GM23338 (cell line): ENCODE results near the gene ARPC5. TPM values are rescaled to one million over a fixed set of nuclear protein-coding genes. Genes with fewer than 3 reads are reported as not detected.

Experiments
- ATAC-seq: fragments of 200-7000 bp; cut with Tn5 transposase; 3 replicates; pipeline ENCODE4 v1.9.1; 2020
- DNase-seq: peaks from one replicate; pipeline ENCODE4 v3.0.0-alpha.2; 2015; ENCODE audit warnings: low spot score
- H2AFZ ChIP-seq: fragments of 200-600 bp; sonication (generic); 2 replicates; pipeline ENCODE4 v1.8.0; 2016; ENCODE audit warnings: antibody characterized with exemption, mild to moderate bottlenecking, moderate library complexity
- H3F3A ChIP-seq: fragments of 200-600 bp; sonication (generic); replicated peaks from 2 replicates; pipeline ENCODE4 v1.8.0; 2017; ENCODE audit warnings: antibody characterized with exemption, mixed run types, low read depth
- H3K27ac ChIP-seq: fragments of 200-600 bp; sonication (generic); 2 replicates; pipeline ENCODE4 v1.6.1; 2016; ENCODE audit warnings: low read depth
- H3K27me3 ChIP-seq: fragments of 200-600 bp; sonication (generic); 2 replicates; pipeline ENCODE4 v1.8.0; 2016; ENCODE audit warnings: mild to moderate bottlenecking, mixed run types, moderate library complexity; ENCODE audit not compliant: insufficient read depth
- H3K36me3 ChIP-seq: fragments of 200-600 bp; sonication (generic); 2 replicates; pipeline ENCODE4 v1.8.0; 2016; ENCODE audit warnings: mild to moderate bottlenecking; ENCODE audit not compliant: insufficient read depth
- H3K4me1 ChIP-seq: fragments of 200-600 bp; sonication (generic); 2 replicates; pipeline ENCODE4 v1.8.0; 2016; ENCODE audit warnings: mild to moderate bottlenecking, moderate library complexity; ENCODE audit not compliant: insufficient read depth
- H3K4me2 ChIP-seq: fragments of 200-600 bp; sonication (generic); 2 replicates; pipeline ENCODE4 v1.7.1; 2017; ENCODE audit warnings: mixed run types
- H3K4me3 ChIP-seq: fragments of 200-600 bp; sonication (generic); 2 replicates; pipeline ENCODE4 v1.6.1; 2016; ENCODE audit warnings: mixed run types
- H3K79me2 ChIP-seq: fragments of 200-600 bp; sonication (generic); replicated peaks from 2 replicates; pipeline ENCODE4 v1.8.0; 2017; ENCODE audit warnings: mild to moderate bottlenecking; ENCODE audit not compliant: insufficient read depth
- H3K9me2 ChIP-seq: fragments of 200-600 bp; sonication (generic); 2 replicates; pipeline ENCODE4 v1.8.0; 2017; ENCODE audit not compliant: insufficient read depth
- H4K20me1 ChIP-seq: fragments of 200-600 bp; sonication (generic); replicated peaks from 2 replicates; pipeline ENCODE4 v1.8.0; 2017; ENCODE audit warnings: mild to moderate bottlenecking; ENCODE audit not compliant: insufficient read depth
- H3K27ac Mint-ChIP-seq: 2 replicates; pipeline ENCODE4 v1.8.0; 2020; ENCODE audit warnings: inconsistent platforms, mild to moderate bottlenecking, moderate library complexity, mixed read lengths
- H3K27me3 Mint-ChIP-seq: 3 replicates; pipeline ENCODE4 v1.8.0; 2022; ENCODE audit warnings: low read depth, mild to moderate bottlenecking, moderate library complexity, mixed read lengths, inconsistent platforms; ENCODE audit not compliant: insufficient read depth, poor library complexity
- H3K36me3 Mint-ChIP-seq: 3 replicates; pipeline ENCODE4 v1.8.0; 2021; ENCODE audit warnings: low read depth, mild to moderate bottlenecking, inconsistent platforms, moderate library complexity, mixed read lengths
- H3K4me1 Mint-ChIP-seq: 3 replicates; pipeline ENCODE4 v1.8.0; 2020; ENCODE audit warnings: mild to moderate bottlenecking, inconsistent platforms, mixed read lengths
- H3K4me3 Mint-ChIP-seq: 3 replicates; pipeline ENCODE4 v1.8.0; 2021; ENCODE audit warnings: moderate library complexity, mild to moderate bottlenecking, inconsistent platforms, mixed read lengths
- H3K9me3 Mint-ChIP-seq: 3 replicates; pipeline ENCODE4 v1.8.0; 2020; ENCODE audit warnings: moderate library complexity, mild to moderate bottlenecking, inconsistent platforms, mixed read lengths
- CREB1 ChIP-seq: fragments of 250-450 bp; sonication (Bioruptor Pico); IDR thresholded peaks from 2 replicates; pipeline ENCODE4 v1.5.0; 2020; ENCODE audit warnings: low read depth, mild to moderate bottlenecking, moderate library complexity
- EZH2 ChIP-seq: fragments of 200-600 bp; sonication (generic); IDR thresholded peaks from one replicate; pipeline ENCODE4 v1.8.0; 2017; ENCODE audit warnings: antibody characterized with exemption, mild to moderate bottlenecking, low read depth; ENCODE audit not compliant: unreplicated experiment
- EZH2phosphoT487 ChIP-seq: fragments of 200-600 bp; sonication (generic); IDR thresholded peaks from one replicate; pipeline ENCODE4 v1.8.1; 2018; ENCODE audit warnings: antibody characterized with exemption; ENCODE audit not compliant: unreplicated experiment
- JUNB ChIP-seq: IDR thresholded peaks from one replicate; pipeline ENCODE4 v1.6.1; 2016; ENCODE audit warnings: antibody characterized with exemption; ENCODE audit not compliant: unreplicated experiment
- NANOG ChIP-seq: IDR thresholded peaks from 2 replicates; pipeline ENCODE4 v1.6.1; 2016; ENCODE audit warnings: antibody characterized with exemption, borderline replicate concordance
- POLR2AphosphoS5 ChIP-seq: IDR thresholded peaks from 2 replicates; pipeline ENCODE4 v1.6.1; 2016; ENCODE audit warnings: antibody characterized with exemption, low read depth
- STAT1 ChIP-seq: IDR thresholded peaks from one replicate; pipeline ENCODE4 v1.6.1; 2016; ENCODE audit warnings: antibody characterized with exemption; ENCODE audit not compliant: unreplicated experiment
- ZNF114 ChIP-seq: fragments of 250-450 bp; sonication (Bioruptor Pico); IDR thresholded peaks from 2 replicates; pipeline ENCODE4 v1.5.0; 2020; ENCODE audit warnings: mild to moderate bottlenecking, moderate library complexity
- ZNF331 ChIP-seq: fragments of 250-450 bp; sonication (Bioruptor Pico); IDR thresholded peaks from 2 replicates; pipeline ENCODE4 v1.5.0; 2020; ENCODE audit warnings: low read depth, mild to moderate bottlenecking, moderate library complexity
- polyA plus RNA-seq: library from polyadenylated mRNA; unstranded; fragments of >200 nt; fragmentation: Nextera tagmentation; extraction: Ambion mirVana; gene quantifications from 2 replicates; pipeline ENCODE4 v1.2.1, GENCODE V29; 2016
- total RNA-seq: library from RNA; depleted of rRNA; stranded (reverse); fragments of >200 nt; shearing (Covaris generic); gene quantifications from 2 replicates; pipeline ENCODE4 v1.2.3, GENCODE V29; 2014
- TF ChIP-seq, protein P1 (sequence below): IDR thresholded peaks from one replicate; pipeline ENCODE4 v1.6.1; 2018; ENCODE audit warnings: antibody characterized with exemption; ENCODE audit not compliant: unreplicated experiment
- TF ChIP-seq, protein P2 (sequence below), 2 experiments: fragments of 200-600 bp in 1 of 2; sonication (generic) in 1 of 2; conservative IDR thresholded peaks; 2 replicates each; pipeline versions ENCODE4 v1.5.1 to v1.6.1; 2016 to 2017; ENCODE audit warnings: antibody characterized with exemption in 2 of 2, low read depth in 2 of 2, mild to moderate bottlenecking in 2 of 2, moderate library complexity in 1 of 2
- TF ChIP-seq, protein P3 (sequence below): IDR thresholded peaks from 2 replicates; pipeline ENCODE4 v1.6.1; 2016; ENCODE audit warnings: antibody characterized with exemption
- TF ChIP-seq, protein P4 (sequence below): fragments of 250-450 bp; sonication (Bioruptor Pico); IDR thresholded peaks from 2 replicates; pipeline ENCODE4 v1.5.0; 2020; ENCODE audit warnings: mild to moderate bottlenecking, moderate library complexity

The ARPC5 gene
- total and polyA plus RNA-seq, 2 experiments from 2014 or later, result 75.4 to 98.9 TPM

DNA sequence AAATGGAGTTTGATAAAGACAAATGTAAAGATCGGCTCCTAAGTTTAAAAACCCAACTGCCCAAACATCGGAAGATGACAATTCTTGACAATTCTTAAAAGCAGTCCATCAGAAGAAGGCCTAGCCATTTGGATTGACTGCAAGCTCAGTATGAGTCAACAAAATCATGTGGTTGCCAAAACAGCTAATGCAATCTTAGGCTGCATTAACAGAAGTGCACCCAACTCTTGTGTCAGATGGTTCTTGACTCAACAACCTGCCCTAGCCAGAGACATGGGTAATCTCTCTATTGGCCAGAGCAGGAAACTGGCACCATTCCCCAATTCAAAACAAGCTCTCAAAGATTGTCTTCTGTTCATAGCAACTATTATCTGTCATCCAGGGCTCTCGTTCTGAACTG, 35.4 kb downstream of the ARPC5 start:
- Histone ChIP-seq H3K4me3 (no peak overlapping the region), H3K79me2 (no peaks in the 10 kb centered on the region), H3F3A (no peaks in the 10 kb centered on the region), H3K9me2 (0 out of 2 replicates have a peak, but pooled peaks cover 8% of the 10 kb centered on the region), H4K20me1 (no peaks in the 10 kb centered on the region), H3K36me3 (no peaks in the 10 kb centered on the region), H2AFZ (no peak overlapping the region), H3K27me3 (no peaks in the 10 kb centered on the region), H3K4me1 (no peaks in the 10 kb centered on the region), H3K27ac (no peak overlapping the region), H3K4me2 (no peak overlapping the region)
- Mint-ChIP-seq H3K4me3 (no peak overlapping the region), H3K4me1 (no peaks in the 10 kb centered on the region), H3K27ac (no peak overlapping the region), H3K36me3 (no peaks in the 10 kb centered on the region), H3K27me3 (peaks cover 4% of the 10 kb centered on the region), H3K9me3 (no peaks in the 10 kb centered on the region; the same call in 2 of the 3 replicates)
- ATAC-seq (no peak), DNase-seq (no peak)
- TF ChIP-seq EZH2, result no peak
- TF ChIP-seq, protein P1, sequence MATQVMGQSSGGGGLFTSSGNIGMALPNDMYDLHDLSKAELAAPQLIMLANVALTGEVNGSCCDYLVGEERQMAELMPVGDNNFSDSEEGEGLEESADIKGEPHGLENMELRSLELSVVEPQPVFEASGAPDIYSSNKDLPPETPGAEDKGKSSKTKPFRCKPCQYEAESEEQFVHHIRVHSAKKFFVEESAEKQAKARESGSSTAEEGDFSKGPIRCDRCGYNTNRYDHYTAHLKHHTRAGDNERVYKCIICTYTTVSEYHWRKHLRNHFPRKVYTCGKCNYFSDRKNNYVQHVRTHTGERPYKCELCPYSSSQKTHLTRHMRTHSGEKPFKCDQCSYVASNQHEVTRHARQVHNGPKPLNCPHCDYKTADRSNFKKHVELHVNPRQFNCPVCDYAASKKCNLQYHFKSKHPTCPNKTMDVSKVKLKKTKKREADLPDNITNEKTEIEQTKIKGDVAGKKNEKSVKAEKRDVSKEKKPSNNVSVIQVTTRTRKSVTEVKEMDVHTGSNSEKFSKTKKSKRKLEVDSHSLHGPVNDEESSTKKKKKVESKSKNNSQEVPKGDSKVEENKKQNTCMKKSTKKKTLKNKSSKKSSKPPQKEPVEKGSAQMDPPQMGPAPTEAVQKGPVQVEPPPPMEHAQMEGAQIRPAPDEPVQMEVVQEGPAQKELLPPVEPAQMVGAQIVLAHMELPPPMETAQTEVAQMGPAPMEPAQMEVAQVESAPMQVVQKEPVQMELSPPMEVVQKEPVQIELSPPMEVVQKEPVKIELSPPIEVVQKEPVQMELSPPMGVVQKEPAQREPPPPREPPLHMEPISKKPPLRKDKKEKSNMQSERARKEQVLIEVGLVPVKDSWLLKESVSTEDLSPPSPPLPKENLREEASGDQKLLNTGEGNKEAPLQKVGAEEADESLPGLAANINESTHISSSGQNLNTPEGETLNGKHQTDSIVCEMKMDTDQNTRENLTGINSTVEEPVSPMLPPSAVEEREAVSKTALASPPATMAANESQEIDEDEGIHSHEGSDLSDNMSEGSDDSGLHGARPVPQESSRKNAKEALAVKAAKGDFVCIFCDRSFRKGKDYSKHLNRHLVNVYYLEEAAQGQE, result no peak
- no peak for TF ChIP-seq JUNB
- TF ChIP-seq, protein P2, sequence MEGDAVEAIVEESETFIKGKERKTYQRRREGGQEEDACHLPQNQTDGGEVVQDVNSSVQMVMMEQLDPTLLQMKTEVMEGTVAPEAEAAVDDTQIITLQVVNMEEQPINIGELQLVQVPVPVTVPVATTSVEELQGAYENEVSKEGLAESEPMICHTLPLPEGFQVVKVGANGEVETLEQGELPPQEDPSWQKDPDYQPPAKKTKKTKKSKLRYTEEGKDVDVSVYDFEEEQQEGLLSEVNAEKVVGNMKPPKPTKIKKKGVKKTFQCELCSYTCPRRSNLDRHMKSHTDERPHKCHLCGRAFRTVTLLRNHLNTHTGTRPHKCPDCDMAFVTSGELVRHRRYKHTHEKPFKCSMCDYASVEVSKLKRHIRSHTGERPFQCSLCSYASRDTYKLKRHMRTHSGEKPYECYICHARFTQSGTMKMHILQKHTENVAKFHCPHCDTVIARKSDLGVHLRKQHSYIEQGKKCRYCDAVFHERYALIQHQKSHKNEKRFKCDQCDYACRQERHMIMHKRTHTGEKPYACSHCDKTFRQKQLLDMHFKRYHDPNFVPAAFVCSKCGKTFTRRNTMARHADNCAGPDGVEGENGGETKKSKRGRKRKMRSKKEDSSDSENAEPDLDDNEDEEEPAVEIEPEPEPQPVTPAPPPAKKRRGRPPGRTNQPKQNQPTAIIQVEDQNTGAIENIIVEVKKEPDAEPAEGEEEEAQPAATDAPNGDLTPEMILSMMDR (conservative IDR thresholded peaks at IDR 0.05; ENCODE audit: low read depth in 2 of 2), result no peak
- TF ChIP-seq, protein P3, sequence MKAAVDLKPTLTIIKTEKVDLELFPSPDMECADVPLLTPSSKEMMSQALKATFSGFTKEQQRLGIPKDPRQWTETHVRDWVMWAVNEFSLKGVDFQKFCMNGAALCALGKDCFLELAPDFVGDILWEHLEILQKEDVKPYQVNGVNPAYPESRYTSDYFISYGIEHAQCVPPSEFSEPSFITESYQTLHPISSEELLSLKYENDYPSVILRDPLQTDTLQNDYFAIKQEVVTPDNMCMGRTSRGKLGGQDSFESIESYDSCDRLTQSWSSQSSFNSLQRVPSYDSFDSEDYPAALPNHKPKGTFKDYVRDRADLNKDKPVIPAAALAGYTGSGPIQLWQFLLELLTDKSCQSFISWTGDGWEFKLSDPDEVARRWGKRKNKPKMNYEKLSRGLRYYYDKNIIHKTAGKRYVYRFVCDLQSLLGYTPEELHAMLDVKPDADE, result no peak
- TF ChIP-seq ZNF331 (CRISPR knock-in tag), result no peak
- no peak for TF ChIP-seq EZH2phosphoT487
- no peak for TF ChIP-seq STAT1
- no peak for TF ChIP-seq POLR2AphosphoS5
- TF ChIP-seq CREB1 (CRISPR knock-in tag), result no peak
- TF ChIP-seq ZNF114 (CRISPR knock-in tag), result no peak
- TF ChIP-seq NANOG, result no peak
- TF ChIP-seq, protein P4, sequence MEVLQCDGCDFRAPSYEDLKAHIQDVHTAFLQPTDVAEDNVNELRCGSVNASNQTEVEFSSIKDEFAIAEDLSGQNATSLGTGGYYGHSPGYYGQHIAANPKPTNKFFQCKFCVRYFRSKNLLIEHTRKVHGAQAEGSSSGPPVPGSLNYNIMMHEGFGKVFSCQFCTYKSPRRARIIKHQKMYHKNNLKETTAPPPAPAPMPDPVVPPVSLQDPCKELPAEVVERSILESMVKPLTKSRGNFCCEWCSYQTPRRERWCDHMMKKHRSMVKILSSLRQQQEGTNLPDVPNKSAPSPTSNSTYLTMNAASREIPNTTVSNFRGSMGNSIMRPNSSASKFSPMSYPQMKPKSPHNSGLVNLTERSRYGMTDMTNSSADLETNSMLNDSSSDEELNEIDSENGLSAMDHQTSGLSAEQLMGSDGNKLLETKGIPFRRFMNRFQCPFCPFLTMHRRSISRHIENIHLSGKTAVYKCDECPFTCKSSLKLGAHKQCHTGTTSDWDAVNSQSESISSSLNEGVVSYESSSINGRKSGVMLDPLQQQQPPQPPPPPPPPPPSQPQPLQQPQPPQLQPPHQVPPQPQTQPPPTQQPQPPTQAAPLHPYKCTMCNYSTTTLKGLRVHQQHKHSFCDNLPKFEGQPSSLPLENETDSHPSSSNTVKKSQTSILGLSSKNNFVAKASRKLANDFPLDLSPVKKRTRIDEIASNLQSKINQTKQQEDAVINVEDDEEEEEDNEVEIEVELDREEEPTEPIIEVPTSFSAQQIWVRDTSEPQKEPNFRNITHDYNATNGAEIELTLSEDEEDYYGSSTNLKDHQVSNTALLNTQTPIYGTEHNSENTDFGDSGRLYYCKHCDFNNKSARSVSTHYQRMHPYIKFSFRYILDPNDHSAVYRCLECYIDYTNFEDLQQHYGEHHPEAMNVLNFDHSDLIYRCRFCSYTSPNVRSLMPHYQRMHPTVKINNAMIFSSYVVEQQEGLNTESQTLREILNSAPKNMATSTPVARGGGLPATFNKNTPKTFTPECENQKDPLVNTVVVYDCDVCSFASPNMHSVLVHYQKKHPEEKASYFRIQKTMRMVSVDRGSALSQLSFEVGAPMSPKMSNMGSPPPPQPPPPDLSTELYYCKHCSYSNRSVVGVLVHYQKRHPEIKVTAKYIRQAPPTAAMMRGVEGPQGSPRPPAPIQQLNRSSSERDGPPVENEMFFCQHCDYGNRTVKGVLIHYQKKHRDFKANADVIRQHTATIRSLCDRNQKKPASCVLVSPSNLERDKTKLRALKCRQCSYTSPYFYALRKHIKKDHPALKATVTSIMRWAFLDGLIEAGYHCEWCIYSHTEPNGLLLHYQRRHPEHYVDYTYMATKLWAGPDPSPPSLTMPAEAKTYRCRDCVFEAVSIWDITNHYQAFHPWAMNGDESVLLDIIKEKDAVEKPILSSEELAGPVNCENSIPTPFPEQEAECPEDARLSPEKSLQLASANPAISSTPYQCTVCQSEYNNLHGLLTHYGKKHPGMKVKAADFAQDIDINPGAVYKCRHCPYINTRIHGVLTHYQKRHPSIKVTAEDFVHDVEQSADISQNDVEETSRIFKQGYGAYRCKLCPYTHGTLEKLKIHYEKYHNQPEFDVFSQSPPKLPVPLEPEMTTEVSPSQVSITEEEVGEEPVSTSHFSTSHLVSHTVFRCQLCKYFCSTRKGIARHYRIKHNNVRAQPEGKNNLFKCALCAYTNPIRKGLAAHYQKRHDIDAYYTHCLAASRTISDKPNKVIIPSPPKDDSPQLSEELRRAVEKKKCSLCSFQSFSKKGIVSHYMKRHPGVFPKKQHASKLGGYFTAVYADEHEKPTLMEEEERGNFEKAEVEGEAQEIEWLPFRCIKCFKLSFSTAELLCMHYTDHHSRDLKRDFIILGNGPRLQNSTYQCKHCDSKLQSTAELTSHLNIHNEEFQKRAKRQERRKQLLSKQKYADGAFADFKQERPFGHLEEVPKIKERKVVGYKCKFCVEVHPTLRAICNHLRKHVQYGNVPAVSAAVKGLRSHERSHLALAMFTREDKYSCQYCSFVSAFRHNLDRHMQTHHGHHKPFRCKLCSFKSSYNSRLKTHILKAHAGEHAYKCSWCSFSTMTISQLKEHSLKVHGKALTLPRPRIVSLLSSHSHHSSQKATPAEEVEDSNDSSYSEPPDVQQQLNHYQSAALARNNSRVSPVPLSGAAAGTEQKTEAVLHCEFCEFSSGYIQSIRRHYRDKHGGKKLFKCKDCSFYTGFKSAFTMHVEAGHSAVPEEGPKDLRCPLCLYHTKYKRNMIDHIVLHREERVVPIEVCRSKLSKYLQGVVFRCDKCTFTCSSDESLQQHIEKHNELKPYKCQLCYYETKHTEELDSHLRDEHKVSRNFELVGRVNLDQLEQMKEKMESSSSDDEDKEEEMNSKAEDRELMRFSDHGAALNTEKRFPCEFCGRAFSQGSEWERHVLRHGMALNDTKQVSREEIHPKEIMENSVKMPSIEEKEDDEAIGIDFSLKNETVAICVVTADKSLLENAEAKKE (CRISPR knock-in tag), result no peak
